Colon (tissue), 2 donors: ENCODE data around the gene SETD3.

Source experiments
- FAIRE-seq: peaks from 2 replicates; lab custom pipeline; 2012; peaks lifted over from hg19 to GRCh38; lab: Jason Lieb, UNC
- donor health status: control.
- donor health status: control.

SETD3 gene

GRCh38 chr14:99479906-99480869 lies at the start of gene SETD3:
Gene SETD3, minus strand, starts transcription at chr14:99480859. Its CDS starts 15,054 bp downstream, at chr14:99465805.
- no peak for FAIRE-seq

GRCh38 chr14:99529899-99530298 lies 49.2 kb upstream of the SETD3 start:
- no peak for FAIRE-seq

GRCh38 chr14:99527427-99528076 lies 46.9 kb upstream of the SETD3 start:
- FAIRE-seq, result no peak

- FAIRE-seq, result no peak
Measured at GRCh38 chr14:99527026-99527425, 46.4 kb upstream of the SETD3 start.

GRCh38 chr14:99525699-99526080 lies 45.0 kb upstream of the SETD3 start:
- no peak for FAIRE-seq

- FAIRE-seq, result no peak
Measured at GRCh38 chr14:99524804-99525698, 44.4 kb upstream of the SETD3 start.

GRCh38 chr14:99524091-99524661 lies 43.5 kb upstream of the SETD3 start:
- FAIRE-seq, result no peak

GRCh38 chr14:99523704-99524055 lies 43.0 kb upstream of the SETD3 start:
- FAIRE-seq, result no peak

- no peak for FAIRE-seq
Measured at GRCh38 chr14:99522934-99523703, 42.5 kb upstream of the SETD3 start.

- no peak for FAIRE-seq
Measured at GRCh38 chr14:99522457-99522891, 41.8 kb upstream of the SETD3 start.

- no peak for FAIRE-seq
Measured at GRCh38 chr14:99522025-99522401, 41.4 kb upstream of the SETD3 start.

- no peak for FAIRE-seq
Measured at GRCh38 chr14:99521176-99522024, 40.7 kb upstream of the SETD3 start.

- no peak for FAIRE-seq
Measured at GRCh38 chr14:99520571-99521081, 40.0 kb upstream of the SETD3 start.

GRCh38 chr14:99519931-99520421 lies 39.3 kb upstream of the SETD3 start:
- no peak for FAIRE-seq

- FAIRE-seq, result no peak
Measured at GRCh38 chr14:99519347-99519881, 38.8 kb upstream of the SETD3 start.

GRCh38 chr14:99518441-99519346 lies 38.0 kb upstream of the SETD3 start:
- FAIRE-seq, result no peak

- no peak for FAIRE-seq
Measured at GRCh38 chr14:99517643-99518381, 37.2 kb upstream of the SETD3 start.
